GM18517 (cell line): Measurements from ENCODE around the gene LPCAT2.

Experiments
- ATAC-seq: cut with Tn5 transposase; IDR thresholded peaks from one replicate; pipeline ENCODE4 v1.9.1; 2021; ENCODE audit warnings: mild to moderate bottlenecking, moderate library complexity; ENCODE audit not compliant: unreplicated experiment

Gene LPCAT2

DNA sequence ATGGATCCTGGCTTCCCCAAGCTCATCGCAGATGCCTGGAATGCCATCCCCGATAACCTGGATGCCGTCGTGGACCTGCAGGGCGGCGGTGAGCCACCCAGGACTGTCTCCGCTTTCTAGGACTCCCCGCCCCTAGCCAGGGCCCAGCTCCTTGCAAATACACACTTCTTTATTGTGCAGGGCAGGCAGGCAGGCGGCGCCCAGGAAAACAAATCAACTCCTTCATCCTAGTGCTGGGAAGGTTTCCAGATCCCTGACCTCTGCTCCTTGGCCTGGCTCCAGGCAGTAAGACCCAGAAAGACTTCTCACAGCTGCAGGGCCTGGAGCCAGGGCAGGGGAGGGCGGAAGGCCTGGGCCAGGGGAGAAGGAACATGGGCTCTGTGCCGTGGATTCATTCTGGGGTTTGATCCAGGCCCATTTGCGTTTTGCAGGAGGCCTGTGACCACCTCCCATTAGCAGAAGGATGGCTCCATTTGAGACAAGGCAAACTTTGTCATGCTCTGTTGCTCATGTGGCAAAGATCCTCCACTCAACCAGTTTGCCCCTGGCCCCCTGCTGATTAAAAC, 6.0 kb upstream of the LPCAT2 start:
- ATAC-seq: no peak

DNA sequence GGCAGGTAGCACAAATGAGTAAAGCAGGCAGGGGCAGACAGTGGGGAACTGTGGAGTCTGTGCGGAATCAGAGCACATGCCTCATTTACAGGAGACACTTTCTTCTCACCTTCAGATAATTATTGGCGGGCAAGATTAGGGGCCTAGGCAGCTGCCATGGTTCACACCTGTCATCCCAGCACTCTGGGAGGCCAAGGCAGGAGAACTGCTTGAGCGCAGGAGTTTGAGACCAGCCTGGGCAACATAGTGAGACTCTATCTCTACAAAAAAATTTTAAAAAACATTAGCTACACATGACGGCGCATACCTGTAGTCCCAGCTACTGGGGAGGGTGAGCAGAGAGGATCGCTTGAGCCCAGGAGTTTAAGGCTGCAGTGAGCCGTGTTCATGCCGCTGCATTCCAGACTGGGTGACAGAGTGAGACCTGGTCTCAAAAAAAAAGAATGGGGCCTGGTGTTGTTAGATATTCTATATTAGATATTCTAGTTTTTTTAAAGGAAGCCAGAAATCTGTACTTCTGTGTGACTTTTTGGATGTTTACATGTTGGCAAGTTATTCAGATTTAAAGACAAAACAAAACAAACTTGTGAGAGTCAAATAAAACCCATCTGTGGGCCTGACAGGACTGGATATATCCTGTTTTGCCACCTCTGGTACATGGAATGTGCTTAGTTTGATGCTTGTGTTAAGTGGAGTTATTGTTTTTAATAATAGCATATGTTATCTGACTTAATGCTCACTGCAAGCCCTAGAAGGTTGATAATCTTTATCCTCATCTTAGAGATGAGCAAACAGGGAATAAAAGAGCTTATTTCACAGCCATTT, 4.9 kb upstream of the LPCAT2 start:
- no peak for ATAC-seq

DNA sequence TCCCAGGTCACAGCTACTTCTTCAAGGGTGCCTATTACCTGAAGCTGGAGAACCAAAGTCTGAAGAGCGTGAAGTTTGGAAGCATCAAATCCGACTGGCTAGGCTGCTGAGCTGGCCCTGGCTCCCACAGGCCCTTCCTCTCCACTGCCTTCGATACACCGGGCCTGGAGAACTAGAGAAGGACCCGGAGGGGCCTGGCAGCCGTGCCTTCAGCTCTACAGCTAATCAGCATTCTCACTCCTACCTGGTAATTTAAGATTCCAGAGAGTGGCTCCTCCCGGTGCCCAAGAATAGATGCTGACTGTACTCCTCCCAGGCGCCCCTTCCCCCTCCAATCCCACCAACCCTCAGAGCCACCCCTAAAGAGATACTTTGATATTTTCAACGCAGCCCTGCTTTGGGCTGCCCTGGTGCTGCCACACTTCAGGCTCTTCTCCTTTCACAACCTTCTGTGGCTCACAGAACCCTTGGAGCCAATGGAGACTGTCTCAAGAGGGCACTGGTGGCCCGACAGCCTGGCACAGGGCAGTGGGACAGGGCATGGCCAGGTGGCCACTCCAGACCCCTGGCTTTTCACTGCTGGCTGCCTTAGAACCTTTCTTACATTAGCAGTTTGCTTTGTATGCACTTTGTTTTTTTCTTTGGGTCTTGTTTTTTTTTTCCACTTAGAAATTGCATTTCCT, 3.4 kb upstream of the LPCAT2 start:
- no peak for ATAC-seq

DNA sequence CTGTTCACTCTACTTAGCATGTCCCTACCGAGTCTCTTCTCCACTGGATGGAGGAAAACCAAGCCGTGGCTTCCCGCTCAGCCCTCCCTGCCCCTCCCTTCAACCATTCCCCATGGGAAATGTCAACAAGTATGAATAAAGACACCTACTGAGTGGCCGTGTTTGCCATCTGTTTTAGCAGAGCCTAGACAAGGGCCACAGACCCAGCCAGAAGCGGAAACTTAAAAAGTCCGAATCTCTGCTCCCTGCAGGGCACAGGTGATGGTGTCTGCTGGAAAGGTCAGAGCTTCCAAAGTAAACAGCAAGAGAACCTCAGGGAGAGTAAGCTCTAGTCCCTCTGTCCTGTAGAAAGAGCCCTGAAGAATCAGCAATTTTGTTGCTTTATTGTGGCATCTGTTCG, 2.8 kb upstream of the LPCAT2 start:
- no peak for ATAC-seq

DNA sequence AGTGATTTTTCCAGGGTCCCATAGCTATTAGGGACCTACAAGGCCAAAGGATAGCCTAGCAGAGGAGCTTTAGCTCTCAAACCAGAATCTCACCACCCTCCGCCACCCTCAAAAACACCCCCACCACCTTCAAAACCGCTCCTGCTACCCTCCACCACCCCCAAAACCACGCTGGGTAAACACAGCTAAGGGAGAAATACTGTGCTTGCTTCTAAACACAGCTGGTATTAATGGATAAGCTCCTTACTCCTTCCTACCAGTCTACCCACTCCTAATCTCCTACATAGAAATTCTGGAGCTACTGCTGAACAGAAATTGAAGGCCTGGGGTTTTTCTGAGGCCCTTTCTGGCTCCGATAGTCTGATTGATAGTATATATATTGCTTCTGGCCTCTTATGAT, 2.2 kb upstream of the LPCAT2 start:
- no peak for ATAC-seq

DNA sequence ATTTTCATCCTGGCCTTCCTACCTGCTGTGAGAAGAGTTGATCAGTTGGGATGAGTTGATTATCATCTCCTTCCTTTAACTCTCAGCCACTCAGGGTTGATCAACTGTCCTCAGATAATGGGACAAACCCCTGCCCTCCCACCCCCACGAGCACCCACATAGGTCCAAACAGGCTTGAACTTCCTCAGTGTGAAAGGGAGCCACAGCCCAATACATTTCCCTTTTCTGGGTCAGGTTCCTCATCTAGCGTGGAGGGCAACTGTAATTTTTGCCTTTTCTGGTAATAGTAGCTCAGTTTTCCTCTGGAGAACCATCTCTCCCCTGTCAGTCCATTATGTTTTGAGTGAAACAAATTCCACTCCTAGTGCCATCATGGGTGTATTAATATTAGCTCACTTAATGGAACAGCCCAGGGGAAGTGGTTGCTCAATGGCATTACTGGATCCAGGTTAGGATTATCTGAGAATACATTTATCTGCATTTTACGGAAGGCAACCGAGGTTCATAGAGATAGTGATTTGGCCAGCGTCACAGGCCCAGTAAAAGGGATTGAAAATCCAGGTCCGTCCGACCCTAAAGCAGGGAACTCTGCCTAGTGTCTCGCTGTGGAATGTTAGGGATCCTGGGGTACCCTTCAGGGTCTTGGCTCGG, 476 bp upstream of the LPCAT2 start:
- no peak for ATAC-seq

DNA sequence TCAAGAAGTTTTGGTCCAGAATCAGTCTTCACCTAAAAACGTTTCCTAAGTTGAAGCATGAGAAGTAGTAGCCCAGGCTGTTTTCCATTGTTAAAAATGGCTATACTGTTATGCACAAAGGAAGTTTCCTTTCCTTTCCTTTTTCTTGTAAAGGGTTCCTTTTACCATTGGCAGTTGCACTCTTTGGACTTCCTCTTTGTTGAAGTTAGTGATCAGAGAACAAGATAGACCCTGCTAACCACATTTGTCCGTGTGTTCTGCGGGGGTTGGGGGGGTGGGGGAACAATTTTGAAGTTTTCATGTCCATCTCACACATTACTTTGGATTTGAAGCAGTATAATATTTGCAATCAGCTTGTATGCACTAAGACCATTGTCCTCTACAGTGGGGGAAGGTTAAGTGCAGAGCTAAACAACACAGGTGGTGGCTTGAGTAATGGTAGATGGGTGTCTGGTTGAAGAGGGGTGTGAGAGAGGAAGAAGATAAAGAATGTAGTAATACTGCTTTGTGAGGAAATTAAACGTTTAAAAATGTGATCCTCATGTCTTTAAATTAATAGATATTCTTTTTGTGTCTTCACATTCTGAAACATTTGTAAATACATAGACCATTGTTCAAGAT, 1.4 kb downstream of the LPCAT2 start:
- no peak for ATAC-seq

DNA sequence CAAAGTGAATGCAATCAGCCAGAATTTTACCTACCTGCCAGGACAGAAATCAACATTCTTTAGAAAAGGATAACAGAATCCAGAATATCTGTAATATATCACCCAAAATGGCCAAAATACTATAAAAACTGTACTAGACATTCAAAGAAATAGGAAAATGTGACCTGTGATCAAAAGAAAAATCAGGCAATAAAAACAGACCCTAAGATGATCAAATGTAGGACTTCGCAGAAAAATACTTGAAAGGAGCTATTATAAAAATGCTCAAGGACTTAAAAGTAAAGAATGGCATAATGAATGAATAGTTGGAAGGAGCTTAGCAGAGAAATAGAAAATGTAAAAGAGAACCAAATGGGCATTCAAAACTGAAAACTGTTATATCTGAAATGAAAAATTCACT, 4.1 kb downstream of the LPCAT2 start:
- no peak for ATAC-seq

DNA sequence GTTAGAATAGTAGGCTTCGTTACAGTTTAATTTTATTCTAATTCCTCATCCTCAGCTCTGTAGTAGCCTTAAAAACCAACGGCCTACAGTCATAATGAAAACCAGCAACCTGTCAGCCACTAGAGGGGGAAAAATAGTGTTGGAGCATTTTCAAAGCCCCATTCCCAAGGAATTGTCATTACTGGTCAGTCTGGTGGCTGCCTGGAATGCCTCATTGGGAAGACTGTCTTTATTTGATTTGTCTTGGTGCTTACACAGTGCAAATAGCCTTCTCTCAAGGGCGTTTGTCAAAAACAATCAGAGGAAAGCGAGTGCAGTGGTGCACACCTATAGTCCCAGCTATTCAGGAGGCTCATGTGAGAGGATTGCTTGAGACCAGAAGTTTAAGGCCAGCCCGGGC, 4.7 kb downstream of the LPCAT2 start:
- ATAC-seq: no peak

DNA sequence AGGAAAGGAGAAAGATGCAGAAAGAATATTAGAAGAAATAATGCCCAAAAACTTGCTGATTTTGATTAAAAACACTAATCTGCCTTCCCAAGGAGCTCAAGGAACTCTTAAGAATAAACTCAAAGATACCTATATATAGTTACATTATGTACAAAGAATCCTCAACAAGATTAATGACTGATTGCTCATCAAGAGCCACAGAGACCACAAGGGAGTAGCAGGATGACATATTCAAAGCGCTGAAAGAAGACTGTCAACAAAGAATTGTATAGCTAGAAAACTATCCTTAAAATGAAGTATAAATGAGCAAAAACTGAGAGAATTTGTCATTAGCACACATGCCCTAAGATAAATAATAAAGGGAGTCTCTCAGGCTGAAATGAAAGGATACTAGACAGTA, 6.2 kb downstream of the LPCAT2 start:
- ATAC-seq: no peak

DNA sequence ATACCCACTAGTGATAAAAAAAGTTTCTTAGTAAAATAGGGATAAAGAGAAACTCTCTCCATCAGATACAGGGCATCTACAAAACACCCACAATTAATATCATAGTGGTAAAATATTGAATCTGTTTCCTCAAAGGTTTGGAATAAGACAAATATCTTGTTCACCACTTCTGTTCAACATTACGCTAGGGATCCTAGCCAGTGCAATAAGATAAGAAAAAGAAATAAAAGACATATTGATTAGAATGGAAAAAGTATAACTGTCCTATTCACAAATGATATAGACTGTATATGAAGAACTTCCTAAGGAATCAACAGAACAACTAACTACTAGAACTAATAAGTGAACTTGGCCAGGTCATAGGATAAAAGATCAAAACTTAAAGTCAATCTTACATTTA, 12.9 kb downstream of the LPCAT2 start:
- no peak for ATAC-seq

DNA sequence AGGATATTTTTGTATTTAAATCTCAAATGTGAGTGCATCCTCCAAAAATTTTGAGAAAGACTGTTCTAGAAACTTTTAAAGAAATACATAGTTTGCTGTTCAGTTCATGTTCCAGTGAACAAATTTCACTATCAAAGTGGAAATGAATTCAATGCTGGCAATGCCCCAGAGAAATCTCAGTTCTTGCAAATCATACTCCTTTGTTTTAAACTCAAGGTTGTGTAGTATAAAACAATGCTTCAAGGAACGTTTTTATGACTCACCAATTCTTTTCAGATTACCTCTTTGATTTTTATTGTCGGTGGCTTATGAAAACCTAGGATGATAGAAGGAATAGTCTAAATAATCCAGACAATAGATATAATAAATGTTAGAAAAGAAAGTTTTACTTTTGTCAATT, 17.6 kb downstream of the LPCAT2 start:
- ATAC-seq: no peak

DNA sequence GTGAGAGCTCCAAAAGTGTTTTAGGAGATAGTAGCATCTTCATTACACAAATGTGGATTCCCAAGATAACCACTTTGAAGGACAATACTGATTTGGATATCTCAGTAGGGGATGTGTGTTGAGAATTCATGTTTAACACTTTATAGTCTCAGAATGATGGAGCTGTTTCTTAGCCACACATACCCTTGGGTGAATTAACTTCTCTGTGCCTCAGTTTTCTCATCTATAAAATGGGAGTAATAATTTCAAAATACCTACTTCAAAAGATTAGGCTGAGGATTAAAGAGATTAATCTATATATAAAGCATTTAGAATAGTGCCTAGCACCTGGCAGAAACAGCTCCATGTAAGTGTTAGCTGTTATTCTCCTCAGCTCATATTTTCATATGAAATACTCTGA, 19.0 kb downstream of the LPCAT2 start:
- no peak for ATAC-seq

DNA sequence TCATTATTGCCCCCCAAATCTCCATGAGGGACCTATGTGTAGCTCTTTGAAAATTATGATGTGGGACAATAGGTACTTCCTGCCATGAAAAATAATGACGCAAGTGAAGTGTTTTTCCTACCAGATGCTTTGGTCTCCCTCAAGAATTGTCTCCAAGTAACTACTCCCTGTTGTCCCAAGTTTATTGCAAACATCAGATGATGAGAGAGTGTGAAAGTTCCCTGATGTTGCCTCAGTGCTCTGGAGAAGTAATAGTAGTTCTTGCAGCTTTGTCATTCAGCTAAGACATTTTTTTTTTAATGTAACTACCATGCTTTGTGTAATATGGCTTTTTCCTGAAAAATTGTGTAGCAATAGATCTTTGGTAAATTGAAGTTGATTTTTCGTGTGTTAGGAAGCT, 20.1 kb downstream of the LPCAT2 start:
- no peak for ATAC-seq

DNA sequence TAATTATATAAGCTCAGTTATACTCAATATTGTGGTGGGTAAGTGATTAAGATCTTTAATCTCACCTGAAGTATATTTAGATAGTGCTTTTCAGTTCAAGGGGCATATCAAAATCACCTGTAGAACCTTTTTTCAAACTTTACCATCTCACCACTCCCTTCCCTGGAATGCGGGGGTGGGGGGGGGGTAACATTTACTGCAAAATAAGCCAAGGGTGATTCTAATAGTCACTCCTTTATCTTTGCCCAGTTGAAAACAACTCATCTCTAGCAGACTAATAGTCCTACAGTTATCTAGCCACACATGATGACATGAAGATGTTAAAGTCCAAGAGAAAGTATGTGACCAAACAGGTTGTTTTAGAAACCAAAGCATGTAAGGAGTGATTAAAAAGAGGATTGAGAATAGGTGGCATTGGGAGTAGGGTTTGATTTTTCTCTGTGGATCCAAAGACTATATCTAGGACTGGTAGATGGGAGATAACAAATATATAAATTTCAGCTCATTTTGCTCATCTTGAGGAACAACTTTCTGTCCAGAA, 21.5 kb downstream of the LPCAT2 start:
- no peak for ATAC-seq

DNA sequence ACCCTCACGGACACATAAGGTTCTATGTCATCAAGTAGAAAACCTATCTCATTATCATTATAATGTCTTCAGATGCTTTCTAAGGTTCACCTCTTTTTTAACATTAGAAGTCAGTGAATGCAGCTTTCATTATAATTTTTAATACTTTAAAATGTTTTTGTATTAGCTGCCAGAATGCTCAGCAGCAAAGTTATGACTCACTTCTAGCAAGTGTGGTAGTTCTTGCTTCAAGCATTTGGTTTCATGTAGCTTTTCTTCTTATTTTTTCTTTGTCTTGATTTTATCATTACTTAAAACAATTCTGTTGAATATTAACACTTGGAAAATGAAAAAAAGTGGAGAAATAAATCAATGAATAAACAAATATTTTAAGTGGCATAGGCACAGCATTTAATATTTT, 23.4 kb downstream of the LPCAT2 start:
- ATAC-seq: no peak

DNA sequence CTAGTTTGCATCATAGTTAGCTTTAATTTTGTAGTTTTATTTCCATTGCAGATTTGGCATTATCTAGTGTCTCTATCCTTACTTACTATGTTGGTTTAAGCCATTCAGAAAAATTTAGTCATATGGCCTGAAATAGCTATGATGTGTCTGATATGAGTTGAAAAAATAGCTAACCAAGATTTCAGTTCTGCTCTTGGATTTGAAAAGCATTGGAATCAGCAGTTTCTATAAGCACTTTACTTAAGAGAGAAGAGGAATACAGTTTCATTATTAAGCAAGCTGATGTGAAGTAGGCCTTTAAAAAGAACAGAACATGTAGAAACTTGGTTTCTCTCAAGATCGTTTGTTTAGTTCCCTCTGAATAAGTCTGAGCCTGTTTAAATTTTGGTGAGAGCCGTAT, 25.9 kb downstream of the LPCAT2 start:
- no peak for ATAC-seq

DNA sequence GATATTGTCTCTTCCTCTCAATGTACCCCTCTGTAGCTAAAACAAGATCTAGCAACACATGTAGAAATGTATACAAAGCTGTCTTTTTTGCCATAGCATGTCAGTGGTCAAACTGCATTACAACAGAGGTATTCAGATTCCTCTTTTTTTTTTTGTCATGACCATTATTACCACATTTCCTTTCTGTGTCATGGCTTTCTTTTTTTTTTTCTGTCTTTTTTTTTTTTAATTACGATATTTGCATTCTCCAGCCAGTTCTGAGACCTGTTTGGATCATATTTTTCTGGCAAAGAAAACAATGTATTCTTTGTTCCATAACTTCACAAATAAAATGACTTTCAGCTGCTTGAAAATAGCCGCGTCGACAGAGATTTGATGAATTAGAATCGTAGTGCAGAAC, 30.2 kb downstream of the LPCAT2 start:
- ATAC-seq: no peak

DNA sequence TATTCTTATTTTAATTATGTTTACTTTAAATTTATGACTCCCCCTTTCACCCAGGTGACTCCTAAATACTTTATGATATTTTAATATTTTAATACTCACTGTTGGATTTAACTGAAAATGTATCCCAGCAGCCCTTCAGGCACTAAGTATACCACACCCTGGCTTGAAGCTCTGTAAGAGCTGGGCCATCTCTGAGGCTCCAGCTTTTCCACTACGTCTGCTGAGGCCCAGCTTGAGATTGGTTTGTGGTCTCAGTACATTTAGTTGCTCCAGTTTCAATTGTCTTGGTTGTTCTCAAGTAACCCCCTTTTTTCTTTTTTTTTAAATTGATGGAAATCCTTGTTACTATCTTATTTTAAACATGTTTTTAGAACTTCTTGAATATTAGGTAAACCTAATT, 30.6 kb downstream of the LPCAT2 start:
- ATAC-seq: no peak

DNA sequence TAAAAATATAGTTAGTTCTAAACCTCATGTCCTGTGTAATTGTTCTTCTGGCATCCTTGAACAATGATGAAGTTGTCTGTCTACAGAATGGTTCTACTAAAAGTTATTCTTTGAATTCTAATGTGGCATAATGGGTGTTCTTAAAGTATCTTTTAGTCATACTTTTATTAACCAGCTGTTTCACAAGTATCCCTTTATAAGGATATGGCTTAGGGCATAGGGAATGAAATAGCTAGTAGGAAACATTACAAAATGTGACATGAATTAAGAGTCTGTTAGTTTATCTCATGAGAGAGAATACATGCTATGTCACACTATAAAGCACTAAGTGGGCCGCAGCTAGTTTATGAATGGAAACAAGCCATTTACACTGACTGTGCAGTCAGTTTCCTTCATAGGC, 31.3 kb downstream of the LPCAT2 start:
- no peak for ATAC-seq

DNA sequence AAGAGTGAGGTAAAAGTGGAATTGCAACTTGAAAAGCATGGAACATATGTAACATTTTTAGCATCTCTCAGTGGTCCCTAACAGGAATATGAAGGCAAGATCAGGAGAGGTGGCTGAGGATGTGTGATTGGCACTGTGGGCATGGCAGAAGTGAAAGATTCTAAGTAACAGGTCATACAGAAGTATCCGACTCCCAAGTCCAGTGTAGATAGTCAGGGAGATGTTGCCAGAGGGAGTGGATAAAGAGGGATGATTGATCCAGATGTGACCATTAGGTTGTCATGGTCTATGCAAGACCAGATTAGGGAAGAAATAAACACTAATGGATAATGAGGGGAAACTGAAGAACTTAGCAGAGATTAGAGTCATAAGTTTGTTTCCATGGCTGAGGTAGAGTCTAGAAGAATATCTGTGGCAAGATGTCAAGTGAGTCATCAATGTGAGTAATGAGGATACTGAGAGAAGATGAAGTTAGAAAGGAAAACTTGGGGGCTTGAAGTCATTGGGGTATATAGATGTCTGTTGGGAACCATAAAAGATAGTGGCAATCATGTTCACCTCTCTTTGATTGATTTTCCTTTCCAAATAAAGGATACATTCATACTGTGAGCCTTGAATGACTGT, 33.7 kb downstream of the LPCAT2 start:
- ATAC-seq: no peak
